HEK293T (cell line): ENCODE measurements around the gene AVPR2.

ENCODE experiments used
- ARNT ChIP-seq: fragments of 450-650 bp; IDR thresholded peaks from 2 replicates; pipeline ENCODE4 v1.6.1; 2017; ENCODE audit warnings: mild to moderate bottlenecking
- CTBP1 ChIP-seq: fragments of 450-650 bp; IDR thresholded peaks from 2 replicates; pipeline ENCODE4 v1.6.1; 2016; ENCODE audit warnings: borderline replicate concordance
- ELF4 ChIP-seq: fragments of 450-650 bp; IDR thresholded peaks from 2 replicates; pipeline ENCODE4 v1.6.1; 2017; ENCODE audit warnings: antibody characterized with exemption
- FOXA1 ChIP-seq: fragments of 450-650 bp; IDR thresholded peaks from 2 replicates; pipeline ENCODE4 v1.6.1; 2016; ENCODE audit warnings: mild to moderate bottlenecking
- FOXM1 ChIP-seq: fragments of 450-650 bp; IDR thresholded peaks from 2 replicates; pipeline ENCODE4 v1.6.1; 2017; ENCODE audit warnings: mild to moderate bottlenecking, borderline replicate concordance
- HDGF ChIP-seq: fragments of 450-650 bp; IDR thresholded peaks from 2 replicates; pipeline ENCODE4 v1.6.1; 2017; ENCODE audit warnings: antibody characterized with exemption, borderline replicate concordance
- NFRKB ChIP-seq: fragments of 450-650 bp; IDR thresholded peaks from 2 replicates; pipeline ENCODE4 v1.6.1; 2016; ENCODE audit warnings: mild to moderate bottlenecking, moderate library complexity
- SP1 ChIP-seq: fragments of 450-650 bp; IDR thresholded peaks from 2 replicates; pipeline ENCODE4 v1.6.1; 2017
- SUZ12 ChIP-seq: fragments of 450-650 bp; IDR thresholded peaks from 2 replicates; pipeline ENCODE4 v1.6.1; 2016; ENCODE audit warnings: mild to moderate bottlenecking
- TARDBP ChIP-seq: fragments of 450-650 bp; IDR thresholded peaks from 2 replicates; pipeline ENCODE4 v1.6.1; 2016
- TF ChIP-seq, protein P1 (sequence below): fragments of 450-650 bp; IDR thresholded peaks from 2 replicates; pipeline ENCODE4 v1.6.1; 2016

GRCh38 chrX:153865321-153865580 lies 39.2 kb upstream of the AVPR2 start:
- TF ChIP-seq FOXA1 (no peak), ARNT (no peak), SP1 (no peak), CTBP1 (no peak), TARDBP (no peak), HDGF (no peak), NFRKB (no peak), ELF4 (no peak), SUZ12 (no peak), FOXM1 (no peak)
- TF ChIP-seq, protein P1, sequence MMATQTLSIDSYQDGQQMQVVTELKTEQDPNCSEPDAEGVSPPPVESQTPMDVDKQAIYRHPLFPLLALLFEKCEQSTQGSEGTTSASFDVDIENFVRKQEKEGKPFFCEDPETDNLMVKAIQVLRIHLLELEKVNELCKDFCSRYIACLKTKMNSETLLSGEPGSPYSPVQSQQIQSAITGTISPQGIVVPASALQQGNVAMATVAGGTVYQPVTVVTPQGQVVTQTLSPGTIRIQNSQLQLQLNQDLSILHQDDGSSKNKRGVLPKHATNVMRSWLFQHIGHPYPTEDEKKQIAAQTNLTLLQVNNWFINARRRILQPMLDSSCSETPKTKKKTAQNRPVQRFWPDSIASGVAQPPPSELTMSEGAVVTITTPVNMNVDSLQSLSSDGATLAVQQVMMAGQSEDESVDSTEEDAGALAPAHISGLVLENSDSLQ, result no peak
